Sigmoid colon (tissue), 4 donors: ENCODE measurements around the gene MAP3K20.

Experiments used
- CTCF ChIP-seq, 4 experiments: fragments of 450-650 bp in 3 of 4; fragments of 200-600 bp in 1 of 4; IDR thresholded peaks; one replicate each; pipeline ENCODE4 v1.5.1; 2016 to 2019; ENCODE audit warnings: antibody characterized with exemption in 4 of 4, mild to moderate bottlenecking in 3 of 4, moderate library complexity in 2 of 4
- EP300 ChIP-seq, 4 donors: sonication (generic); formaldehyde crosslinking; IDR thresholded peaks; one replicate each; pipeline ENCODE4 v1.6.1; 2017; ENCODE audit warnings: antibody characterized with exemption in 4 of 4
- POLR2A ChIP-seq, 2 donors: fragments of 450-650 bp; IDR thresholded peaks; one replicate each; pipeline ENCODE4 v1.6.1; 2016; ENCODE audit warnings: antibody characterized with exemption in 2 of 2, mild to moderate bottlenecking in 2 of 2, moderate library complexity in 2 of 2
- POLR2AphosphoS5 ChIP-seq, 4 donors: sonication (generic); formaldehyde crosslinking; IDR thresholded peaks; one replicate each; pipeline ENCODE4 v1.6.1; 2017; ENCODE audit warnings: antibody characterized with exemption in 4 of 4

- TF ChIP-seq POLR2AphosphoS5 (IDR thresholded peaks at IDR 0.05) (no peak), CTCF (IDR thresholded peaks at IDR 0.05) (no peak), EP300 (IDR thresholded peaks at IDR 0.05) (no peak), POLR2A (IDR thresholded peaks at IDR 0.05) (no peak)
Measured at GRCh38 chr2:173204316-173204715, 128.7 kb downstream of the MAP3K20 start.
